Measurements from ENCODE around the gene GSTA5. TPM values are rescaled to one million over a fixed set of nuclear protein-coding genes. Genes with fewer than 3 reads are reported as not detected.
A peak's percentile ranks its signal among the peaks of the same experiment; 100 is the strongest.
"Not testable (repeated sequence)": the region's sequence is repeated elsewhere in the genome, so short reads cannot be mapped to it uniquely, and the experiment has no call there.

The GSTA5 gene
- total RNA-seq, 2 donors from 2014 or later, result not detected

DNA sequence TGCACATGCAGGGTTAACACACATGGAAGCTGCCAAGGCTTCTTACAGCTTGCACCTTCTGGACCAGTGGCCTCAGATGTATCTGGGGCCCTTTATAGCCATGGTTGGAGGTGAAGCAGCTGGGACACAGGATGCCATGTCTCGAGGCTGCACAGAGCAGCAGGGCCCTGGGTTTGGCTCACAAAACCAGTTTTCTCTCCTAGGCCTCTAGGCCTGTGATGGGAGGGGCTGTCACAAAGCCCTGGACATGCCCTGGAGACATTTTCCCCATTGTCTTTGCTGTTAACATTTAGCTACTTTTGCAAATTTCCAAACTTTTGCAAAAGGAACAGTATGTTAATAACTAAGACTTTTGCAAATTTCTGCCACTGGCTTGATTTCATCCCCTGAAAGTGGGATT lies 18.8 kb downstream of the GSTA5 start:
- no peak overlapping the region for H3K4me3 ChIP-seq
- ATAC-seq (no peak), DNase-seq (no peak)
- no peaks in the 10 kb centered on the region for H3K36me3 ChIP-seq (replicated peaks in 1 of 2; ENCODE audit: insufficient read depth in 1 of 2, low read depth in 2 of 2)
- TF ChIP-seq, protein P1, sequence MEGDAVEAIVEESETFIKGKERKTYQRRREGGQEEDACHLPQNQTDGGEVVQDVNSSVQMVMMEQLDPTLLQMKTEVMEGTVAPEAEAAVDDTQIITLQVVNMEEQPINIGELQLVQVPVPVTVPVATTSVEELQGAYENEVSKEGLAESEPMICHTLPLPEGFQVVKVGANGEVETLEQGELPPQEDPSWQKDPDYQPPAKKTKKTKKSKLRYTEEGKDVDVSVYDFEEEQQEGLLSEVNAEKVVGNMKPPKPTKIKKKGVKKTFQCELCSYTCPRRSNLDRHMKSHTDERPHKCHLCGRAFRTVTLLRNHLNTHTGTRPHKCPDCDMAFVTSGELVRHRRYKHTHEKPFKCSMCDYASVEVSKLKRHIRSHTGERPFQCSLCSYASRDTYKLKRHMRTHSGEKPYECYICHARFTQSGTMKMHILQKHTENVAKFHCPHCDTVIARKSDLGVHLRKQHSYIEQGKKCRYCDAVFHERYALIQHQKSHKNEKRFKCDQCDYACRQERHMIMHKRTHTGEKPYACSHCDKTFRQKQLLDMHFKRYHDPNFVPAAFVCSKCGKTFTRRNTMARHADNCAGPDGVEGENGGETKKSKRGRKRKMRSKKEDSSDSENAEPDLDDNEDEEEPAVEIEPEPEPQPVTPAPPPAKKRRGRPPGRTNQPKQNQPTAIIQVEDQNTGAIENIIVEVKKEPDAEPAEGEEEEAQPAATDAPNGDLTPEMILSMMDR (IDR thresholded peaks at IDR 0.05), result no peak
- no peak for TF ChIP-seq POLR2A (IDR thresholded peaks at IDR 0.05)
- no peaks in the 10 kb centered on the region for H3K27me3 ChIP-seq
- intact Hi-C loops (cut with DNase I), result no loop called here
- H3K9me3 ChIP-seq, result no peaks in the 10 kb centered on the region
- WGBS, 2 donors, result 82 to 100% methylated on average over 1 of the region's 1 CpG
- peaks cover 5% of the 10 kb centered on the region for H3K4me1 ChIP-seq
- H3K27ac ChIP-seq, result no peak overlapping the region

DNA sequence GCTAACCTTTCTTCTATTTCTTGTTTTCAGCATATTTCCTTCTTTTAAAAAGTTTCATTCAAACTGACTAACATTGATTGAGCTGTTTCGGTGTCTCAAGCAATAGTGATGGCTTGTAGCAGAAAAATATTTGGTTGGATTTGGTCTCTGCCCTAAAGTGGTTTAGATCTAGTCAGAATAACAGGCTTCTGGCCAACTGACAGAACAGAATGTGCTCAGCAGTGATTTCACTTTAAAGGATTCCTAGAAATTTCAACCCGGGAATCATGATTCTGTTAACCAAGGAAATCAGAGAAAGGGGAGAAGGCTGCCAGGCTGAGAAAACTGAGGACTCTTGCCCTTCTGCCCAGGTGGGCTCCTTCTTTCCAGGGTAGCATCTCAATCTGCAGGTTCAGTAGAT lies 20.4 kb downstream of the GSTA5 start:
- no peak for ATAC-seq
- Histone ChIP-seq H3K27ac (no peak overlapping the region), H3K36me3 (replicated peaks in 1 of 2; ENCODE audit: insufficient read depth in 1 of 2, low read depth in 2 of 2) (no peaks in the 10 kb centered on the region), H3K27me3 (no peaks in the 10 kb centered on the region), H3K9me3 (no peaks in the 10 kb centered on the region), H3K4me1 (peaks cover 6% of the 10 kb centered on the region), H3K4me3 (no peak overlapping the region)
- TF ChIP-seq POLR2A (IDR thresholded peaks at IDR 0.05), result no peak
- TF ChIP-seq, protein P1 (IDR thresholded peaks at IDR 0.05), result no peak
- WGBS, 2 donors, result 60 to 65% methylated on average over 2 of the region's 2 CpGs
- intact Hi-C loops (cut with DNase I), result no loop called here
- no peak for DNase-seq

DNA sequence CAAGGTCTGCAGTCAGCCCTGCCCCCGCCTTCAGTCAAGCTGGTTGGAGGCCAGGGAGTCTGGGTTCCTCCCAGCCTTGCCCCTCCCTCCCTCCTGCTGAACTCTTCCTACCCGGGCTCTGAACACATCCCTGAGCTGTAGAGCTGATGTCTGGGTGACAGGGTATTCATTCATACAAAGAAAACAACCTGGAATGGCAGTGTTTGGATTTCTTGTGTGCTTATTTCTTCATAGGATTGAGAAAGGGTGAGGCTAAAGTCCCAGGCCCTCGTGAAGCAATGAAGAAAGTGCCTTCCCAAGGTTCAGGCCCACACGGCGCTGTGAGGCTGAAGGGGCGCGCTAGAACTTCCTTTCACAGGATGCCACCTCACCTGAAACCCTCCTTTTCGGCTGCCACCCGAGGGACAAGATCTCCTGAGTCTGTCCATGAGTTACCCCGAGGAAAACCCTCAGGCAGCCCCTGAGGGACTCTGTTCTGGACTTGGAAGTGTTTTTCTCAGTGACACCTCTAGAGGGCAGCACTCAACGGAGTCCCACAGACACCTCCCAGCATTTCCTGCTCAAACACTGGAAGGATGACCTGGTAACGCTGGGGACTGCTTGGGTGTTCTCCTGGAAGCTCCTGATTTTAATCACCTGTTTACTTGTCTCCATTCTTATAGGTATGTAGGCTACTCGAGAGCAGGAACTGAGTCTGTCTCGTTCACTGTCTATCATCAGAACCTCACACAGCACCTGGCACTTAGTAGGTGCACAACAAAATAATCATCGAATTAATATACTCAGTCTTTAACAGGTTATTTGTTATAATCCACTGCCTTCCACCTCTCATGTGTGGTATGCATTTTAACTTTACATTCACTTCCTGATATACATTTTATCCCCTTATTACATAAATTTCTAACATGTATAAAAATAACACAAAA lies 25.2 kb downstream of the GSTA5 start:
- Histone ChIP-seq H3K27me3 (no peaks in the 10 kb centered on the region), H3K4me3 (no peak overlapping the region), H3K36me3 (replicated peaks in 1 of 2; ENCODE audit: insufficient read depth in 1 of 2, low read depth in 2 of 2) (no peaks in the 10 kb centered on the region), H3K4me1 (peaks cover 6% of the 10 kb centered on the region), H3K27ac (no peak overlapping the region), H3K9me3 (no peaks in the 10 kb centered on the region)
- intact Hi-C loops (cut with DNase I), result no loop called here
- ATAC-seq (peak; percentile 99), DNase-seq (peak; percentile 70 to 74 (median 72))
- WGBS, 2 donors, result 38 to 40% methylated on average over 15 of the region's 15 CpGs
- TF ChIP-seq, protein P1 (IDR thresholded peaks at IDR 0.05), result peak; percentile 55 to 72 (median 65)
- TF ChIP-seq POLR2A (IDR thresholded peaks at IDR 0.05), result no peak

DNA sequence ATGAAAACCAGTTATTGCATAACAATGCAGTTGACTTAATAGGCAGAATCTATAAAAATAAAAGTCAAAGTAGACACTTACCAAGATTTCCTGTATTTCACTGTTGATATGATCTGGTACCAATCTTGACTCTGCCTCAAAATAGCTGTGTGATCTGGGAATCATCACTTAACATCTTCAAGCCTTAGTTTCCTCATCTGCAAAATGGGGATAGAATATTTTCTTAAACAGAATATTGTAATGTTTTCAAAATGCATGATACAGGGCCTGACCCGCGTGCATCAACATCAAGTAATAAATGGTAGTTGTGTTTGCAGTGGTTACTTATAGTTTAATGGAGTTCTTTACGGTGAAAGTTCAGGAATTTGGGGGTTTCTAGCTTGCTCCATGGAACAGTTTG lies 26.1 kb downstream of the GSTA5 start:
- H3K4me3 ChIP-seq; H3K27me3 ChIP-seq; ATAC-seq; H3K4me1 ChIP-seq; H3K36me3 ChIP-seq (replicated peaks in 1 of 2; ENCODE audit: insufficient read depth in 1 of 2, low read depth in 2 of 2); H3K27ac ChIP-seq; DNase-seq; H3K9me3 ChIP-seq; intact Hi-C loops (cut with DNase I): not testable (repeated sequence)
- WGBS, 2 donors, result 63 to 79% methylated on average over 3 of the region's 3 CpGs

DNA sequence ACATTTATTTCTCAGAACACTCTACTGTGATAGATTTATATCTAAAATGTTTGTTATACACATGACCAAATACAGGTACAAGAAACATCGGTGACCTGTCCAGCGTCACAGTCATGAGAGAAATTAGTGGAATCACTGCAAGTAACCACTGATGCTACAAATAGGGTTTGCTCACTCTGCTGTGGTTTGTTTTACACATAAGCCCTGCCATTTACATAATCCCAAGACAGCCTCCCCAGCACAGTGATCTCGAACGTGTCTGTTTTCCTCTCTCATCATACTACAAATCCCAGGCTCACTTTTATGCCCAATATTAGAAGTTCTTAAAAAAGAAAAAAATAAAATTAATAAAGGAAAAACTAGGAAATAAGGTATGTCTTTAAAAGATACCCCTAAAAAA lies 30.8 kb downstream of the GSTA5 start:
- WGBS, 2 donors, result 87 to 92% methylated on average over 4 of the region's 4 CpGs
- ATAC-seq; H3K27ac ChIP-seq; H3K4me3 ChIP-seq; H3K9me3 ChIP-seq; H3K4me1 ChIP-seq; intact Hi-C loops (cut with DNase I); H3K36me3 ChIP-seq (replicated peaks in 1 of 2; ENCODE audit: insufficient read depth in 1 of 2, low read depth in 2 of 2); H3K27me3 ChIP-seq; DNase-seq: not testable (repeated sequence)

DNA sequence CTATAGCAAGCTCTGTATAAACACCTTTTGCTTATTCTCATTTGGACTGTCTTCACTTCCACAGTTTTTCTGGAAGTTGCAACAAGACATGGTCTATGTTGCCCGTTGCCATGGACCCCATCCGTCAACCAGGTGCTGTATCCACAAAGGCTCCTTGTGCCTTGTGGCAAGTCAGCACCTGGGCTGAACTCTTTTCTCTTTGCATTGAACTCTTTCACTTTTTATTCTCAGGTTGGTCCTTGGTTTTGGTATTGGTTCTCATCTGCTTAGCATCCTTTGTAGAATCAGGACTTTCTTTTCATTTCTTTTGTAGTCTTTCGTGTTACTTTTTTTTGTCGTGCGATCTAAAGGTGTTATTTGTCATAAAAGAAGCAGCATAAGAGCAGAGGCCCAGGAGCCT lies 32.0 kb downstream of the GSTA5 start:
- Histone ChIP-seq H3K4me1 (peaks cover 4% of the 10 kb centered on the region), H3K36me3 (replicated peaks in 1 of 2; ENCODE audit: insufficient read depth in 1 of 2, low read depth in 2 of 2) (no peaks in the 10 kb centered on the region), H3K9me3 (no peaks in the 10 kb centered on the region), H3K27ac (no peak overlapping the region), H3K4me3 (no peak overlapping the region), H3K27me3 (no peaks in the 10 kb centered on the region)
- ATAC-seq (no peak), DNase-seq (no peak)
- intact Hi-C loops (cut with DNase I), result no loop called here
- TF ChIP-seq POLR2A (IDR thresholded peaks at IDR 0.05), result no peak
- TF ChIP-seq, protein P1 (IDR thresholded peaks at IDR 0.05), result no peak
- 92 to 93% methylated on average over 5 of the region's 5 CpGs for WGBS, 2 donors

Measured in body of pancreas (tissue), 4 donors.